Tibial nerve (tissue), 4 donors: ENCODE data around the gene TMEM168.

Source experiments
- CTCF ChIP-seq, 5 experiments: fragments of 200-600 bp in 3 of 5; fragments of 450-650 bp in 2 of 5; sonication (generic) in 3 of 5; IDR thresholded peaks; one replicate each; pipeline ENCODE4 v1.5.1; 2016 to 2019; ENCODE audit warnings: antibody characterized with exemption in 5 of 5, mild to moderate bottlenecking in 3 of 5, moderate library complexity in 2 of 5
- EP300 ChIP-seq, 2 donors: sonication (generic); formaldehyde crosslinking; IDR thresholded peaks; one replicate each; pipeline ENCODE4 v1.6.1; 2017; ENCODE audit warnings: antibody characterized with exemption in 2 of 2, mild to moderate bottlenecking in 1 of 2
- POLR2A ChIP-seq, 2 donors: fragments of 450-650 bp; IDR thresholded peaks; one replicate each; pipeline ENCODE4 v1.6.1; 2017; ENCODE audit warnings: antibody characterized with exemption in 2 of 2, mild to moderate bottlenecking in 2 of 2, moderate library complexity in 2 of 2

GRCh38 chr7:112777406-112777805 is 12.8 kb downstream of the TMEM168 start:
- TF ChIP-seq CTCF (IDR thresholded peaks at IDR 0.05) = no peak
- no peak for TF ChIP-seq POLR2A (IDR thresholded peaks at IDR 0.05)
- TF ChIP-seq EP300 (IDR thresholded peaks at IDR 0.05) = no peak
